Measurements from ENCODE around the gene STARD6. TPM values are rescaled to one million over a fixed set of nuclear protein-coding genes. Genes with fewer than 3 reads are reported as not detected.

The STARD6 gene
- total RNA-seq, 1 experiment from 2014 or later, result not detected

DNA sequence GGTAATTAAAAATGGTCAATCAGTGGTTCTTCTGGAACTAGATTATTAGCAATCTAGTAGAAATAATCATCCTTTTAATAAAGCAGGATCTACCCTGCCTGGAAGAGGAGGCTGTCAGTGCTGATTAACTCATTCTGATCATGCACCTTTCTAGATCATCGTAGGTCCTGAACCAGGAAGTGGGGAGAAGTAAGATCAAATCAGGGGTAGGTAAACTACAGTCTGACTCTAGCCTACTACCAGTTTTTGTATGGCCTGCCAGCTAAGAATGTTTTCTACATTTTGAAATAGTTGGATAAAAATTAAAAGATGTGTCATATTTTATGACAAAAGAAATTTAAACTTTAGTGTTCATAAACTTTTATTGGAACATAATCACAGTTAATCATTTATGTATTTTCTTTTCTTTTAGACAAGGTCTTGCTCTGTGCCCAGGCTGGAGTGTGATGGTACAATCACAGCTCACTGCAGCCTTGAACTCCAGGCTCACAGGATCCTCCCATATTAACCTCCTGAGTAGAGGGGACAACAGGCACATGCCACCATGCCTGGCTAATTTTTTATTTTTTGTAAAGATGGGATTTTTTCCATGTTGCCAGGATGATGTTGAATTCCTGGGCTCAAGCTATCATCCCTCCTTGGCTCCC lies 36.1 kb upstream of the STARD6 start:
- Histone ChIP-seq H3K4me3 (ENCODE audit: low read depth, low read length) (no peak overlapping the region), H3K27me3 (replicated peaks; ENCODE audit: control insufficient read depth, insufficient read depth, low read length) (no peaks in the 10 kb centered on the region), H3K36me3 (ENCODE audit: control insufficient read depth, insufficient read depth, low read length) (no peaks in the 10 kb centered on the region), H3K4me1 (no peaks in the 10 kb centered on the region), H3K9me3 (no peaks in the 10 kb centered on the region)
- H3K4me3 Mint-ChIP-seq (ENCODE audit: unreplicated experiment), result no peak overlapping the region
- H3K36me3 Mint-ChIP-seq (ENCODE audit: insufficient read depth, unreplicated experiment), result peaks cover 3% of the 10 kb centered on the region
- peaks cover 3% of the 10 kb centered on the region for H3K4me1 Mint-ChIP-seq (ENCODE audit: low read depth, unreplicated experiment)
- POLR2A ChIA-PET, result no interaction called here
- H3K27ac Mint-ChIP-seq (ENCODE audit: unreplicated experiment), result no peak overlapping the region
- CTCF ChIA-PET, result no interaction called here
- TF ChIP-seq, protein P1, sequence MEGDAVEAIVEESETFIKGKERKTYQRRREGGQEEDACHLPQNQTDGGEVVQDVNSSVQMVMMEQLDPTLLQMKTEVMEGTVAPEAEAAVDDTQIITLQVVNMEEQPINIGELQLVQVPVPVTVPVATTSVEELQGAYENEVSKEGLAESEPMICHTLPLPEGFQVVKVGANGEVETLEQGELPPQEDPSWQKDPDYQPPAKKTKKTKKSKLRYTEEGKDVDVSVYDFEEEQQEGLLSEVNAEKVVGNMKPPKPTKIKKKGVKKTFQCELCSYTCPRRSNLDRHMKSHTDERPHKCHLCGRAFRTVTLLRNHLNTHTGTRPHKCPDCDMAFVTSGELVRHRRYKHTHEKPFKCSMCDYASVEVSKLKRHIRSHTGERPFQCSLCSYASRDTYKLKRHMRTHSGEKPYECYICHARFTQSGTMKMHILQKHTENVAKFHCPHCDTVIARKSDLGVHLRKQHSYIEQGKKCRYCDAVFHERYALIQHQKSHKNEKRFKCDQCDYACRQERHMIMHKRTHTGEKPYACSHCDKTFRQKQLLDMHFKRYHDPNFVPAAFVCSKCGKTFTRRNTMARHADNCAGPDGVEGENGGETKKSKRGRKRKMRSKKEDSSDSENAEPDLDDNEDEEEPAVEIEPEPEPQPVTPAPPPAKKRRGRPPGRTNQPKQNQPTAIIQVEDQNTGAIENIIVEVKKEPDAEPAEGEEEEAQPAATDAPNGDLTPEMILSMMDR (IDR thresholded peaks at IDR 0.05; ENCODE audit: insufficient read depth in 1 of 2, low read depth in 1 of 2, low read length in 1 of 2, severe bottlenecking in 1 of 2, unreplicated experiment in 1 of 2), result no peak
- BruUV-seq (replicated peaks), result no TSS peak
- H3K27me3 Mint-ChIP-seq (ENCODE audit: insufficient read depth, unreplicated experiment), result no peaks in the 10 kb centered on the region
- no peak for DNase-seq
- H3K9me3 Mint-ChIP-seq (ENCODE audit: unreplicated experiment), result no peaks in the 10 kb centered on the region
- intact Hi-C loops (cut with micrococcal nuclease; ENCODE audit: unreplicated experiment), result loop anchor here (2.0 kb wide), 1 partner anchor 277 kb away; no protein-coding TSS in a partner anchor

DNA sequence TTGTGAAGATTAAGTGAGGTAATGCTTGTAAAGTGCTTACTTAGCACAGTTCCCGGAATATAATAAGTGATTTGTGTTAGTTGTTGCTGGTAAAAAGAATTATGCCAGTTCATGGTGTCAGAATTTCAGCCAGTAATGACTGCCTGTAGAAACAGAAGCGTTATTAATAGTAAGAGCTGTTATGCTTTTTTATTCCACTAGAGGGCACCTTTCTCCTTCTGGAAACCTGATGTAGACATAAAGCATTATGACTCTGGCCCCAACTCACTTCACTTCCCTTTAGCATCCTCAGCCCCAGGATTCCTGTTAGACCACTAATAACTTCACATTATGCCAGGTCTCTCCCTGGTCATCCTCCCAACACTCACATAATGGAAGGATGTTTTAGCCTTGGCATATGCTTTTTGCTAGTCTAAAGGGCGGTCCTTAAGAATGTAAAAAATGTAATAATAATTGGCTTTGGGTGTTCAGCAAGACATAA lies 34.9 kb upstream of the STARD6 start:
- no peaks in the 10 kb centered on the region for H3K9me3 Mint-ChIP-seq (ENCODE audit: unreplicated experiment)
- H3K27ac Mint-ChIP-seq (ENCODE audit: unreplicated experiment), result no peak overlapping the region
- DNase-seq, result peak in 1 of 2 experiments; percentile 36
- no peak overlapping the region for H3K4me3 ChIP-seq (ENCODE audit: low read depth, low read length)
- no TSS peak for BruUV-seq (replicated peaks)
- ChIA-PET POLR2A (no interaction called here), CTCF (no interaction called here)
- H3K36me3 ChIP-seq (ENCODE audit: control insufficient read depth, insufficient read depth, low read length), result no peaks in the 10 kb centered on the region
- TF ChIP-seq, protein P1 (IDR thresholded peaks at IDR 0.05; ENCODE audit: insufficient read depth in 1 of 2, low read depth in 1 of 2, low read length in 1 of 2, severe bottlenecking in 1 of 2, unreplicated experiment in 1 of 2), result peak; percentile 32 to 39
- peaks cover 8% of the 10 kb centered on the region for H3K4me1 ChIP-seq
- H3K27me3 ChIP-seq (replicated peaks; ENCODE audit: control insufficient read depth, insufficient read depth, low read length), result no peaks in the 10 kb centered on the region
- no peaks in the 10 kb centered on the region for H3K27me3 Mint-ChIP-seq (ENCODE audit: insufficient read depth, unreplicated experiment)
- no peaks in the 10 kb centered on the region; the same call in 1 of the 2 replicates for H3K9me3 ChIP-seq
- intact Hi-C loops (cut with micrococcal nuclease; ENCODE audit: unreplicated experiment), result loop anchor here (2.0 kb wide), 1 partner anchor 278 kb away; no protein-coding TSS in a partner anchor
- no peak overlapping the region for H3K4me3 Mint-ChIP-seq (ENCODE audit: unreplicated experiment)
- peaks cover 9% of the 10 kb centered on the region for H3K4me1 Mint-ChIP-seq (ENCODE audit: low read depth, unreplicated experiment)
- peaks cover 6% of the 10 kb centered on the region for H3K36me3 Mint-ChIP-seq (ENCODE audit: insufficient read depth, unreplicated experiment)

DNA sequence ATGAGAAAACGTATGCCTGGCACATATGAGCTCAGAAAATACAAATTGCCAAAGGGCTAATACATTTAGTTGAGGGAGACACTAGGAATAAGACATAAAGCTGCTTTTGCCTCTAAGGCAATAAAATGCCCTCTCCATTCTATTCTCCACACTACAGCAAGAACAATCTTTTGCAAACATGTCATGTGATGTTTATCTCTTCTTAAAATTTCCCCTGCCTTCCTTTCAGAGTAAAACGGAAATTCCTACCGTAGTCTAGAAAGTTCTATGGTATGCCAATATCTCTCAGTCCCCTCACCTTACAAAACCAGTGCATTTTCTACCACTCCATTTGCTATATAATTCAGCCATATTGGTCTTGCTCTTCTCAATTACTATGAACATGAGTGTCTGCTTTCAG lies 33.2 kb upstream of the STARD6 start:
- H3K36me3 ChIP-seq (ENCODE audit: control insufficient read depth, insufficient read depth, low read length), result no peaks in the 10 kb centered on the region
- TF ChIP-seq, protein P1 (IDR thresholded peaks at IDR 0.05; ENCODE audit: insufficient read depth in 1 of 2, low read depth in 1 of 2, low read length in 1 of 2, severe bottlenecking in 1 of 2, unreplicated experiment in 1 of 2), result no peak
- H3K9me3 ChIP-seq, result no peaks in the 10 kb centered on the region; the same call in 1 of the 2 replicates
- DNase-seq, result no peak
- Mint-ChIP-seq H3K4me1 (ENCODE audit: low read depth, unreplicated experiment) (peaks cover 9% of the 10 kb centered on the region), H3K27ac (ENCODE audit: unreplicated experiment) (no peak overlapping the region), H3K27me3 (ENCODE audit: insufficient read depth, unreplicated experiment) (no peaks in the 10 kb centered on the region), H3K9me3 (ENCODE audit: unreplicated experiment) (no peaks in the 10 kb centered on the region), H3K36me3 (ENCODE audit: insufficient read depth, unreplicated experiment) (peaks cover 6% of the 10 kb centered on the region), H3K4me3 (ENCODE audit: unreplicated experiment) (no peak overlapping the region)
- ChIA-PET POLR2A (no interaction called here), CTCF (no interaction called here)
- H3K4me3 ChIP-seq (ENCODE audit: low read depth, low read length), result no peak overlapping the region
- peaks cover 8% of the 10 kb centered on the region for H3K4me1 ChIP-seq
- no peaks in the 10 kb centered on the region for H3K27me3 ChIP-seq (replicated peaks; ENCODE audit: control insufficient read depth, insufficient read depth, low read length)
- intact Hi-C loops (cut with micrococcal nuclease; ENCODE audit: unreplicated experiment), result no loop called here
- BruUV-seq (replicated peaks), result no TSS peak
